Testis (tissue), 2 donors: Measurements from ENCODE around the gene TANK.

Source experiments
- POLR2A ChIP-seq: fragments of 450-650 bp; IDR thresholded peaks from one replicate; pipeline ENCODE4 v1.6.1; 2017; ENCODE audit warnings: antibody characterized with exemption, mild to moderate bottlenecking, moderate library complexity
- TF ChIP-seq, protein P1 (sequence below), 3 experiments: fragments of 450-650 bp in 2 of 3; fragments of 200-600 bp in 1 of 3; sonication (generic) in 1 of 3; IDR thresholded peaks; one replicate each; pipeline ENCODE4 v1.5.1; 2016 to 2019; ENCODE audit warnings: antibody characterized with exemption in 3 of 3, mild to moderate bottlenecking in 2 of 3, moderate library complexity in 1 of 3

DNA sequence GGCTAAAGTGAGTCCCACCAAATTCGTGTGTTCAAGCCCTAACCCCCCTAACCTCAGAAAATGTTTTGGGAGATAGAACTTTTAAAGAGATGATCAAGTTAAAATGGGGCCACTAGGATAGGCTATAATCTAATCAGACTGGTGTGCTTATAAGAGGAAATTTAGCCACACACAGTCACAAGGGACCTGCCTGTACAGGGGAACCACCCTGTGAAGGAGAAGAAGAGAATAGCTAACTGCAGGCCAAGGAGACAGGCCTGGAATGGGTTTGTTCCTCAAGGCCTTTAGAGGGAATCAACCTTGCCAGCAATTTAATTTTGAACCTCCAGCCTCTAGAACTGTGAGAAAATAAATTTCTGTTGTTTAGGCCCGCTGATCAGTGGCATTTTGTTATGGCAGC lies 36.0 kb upstream of the TANK start:
- TF ChIP-seq, protein P1, sequence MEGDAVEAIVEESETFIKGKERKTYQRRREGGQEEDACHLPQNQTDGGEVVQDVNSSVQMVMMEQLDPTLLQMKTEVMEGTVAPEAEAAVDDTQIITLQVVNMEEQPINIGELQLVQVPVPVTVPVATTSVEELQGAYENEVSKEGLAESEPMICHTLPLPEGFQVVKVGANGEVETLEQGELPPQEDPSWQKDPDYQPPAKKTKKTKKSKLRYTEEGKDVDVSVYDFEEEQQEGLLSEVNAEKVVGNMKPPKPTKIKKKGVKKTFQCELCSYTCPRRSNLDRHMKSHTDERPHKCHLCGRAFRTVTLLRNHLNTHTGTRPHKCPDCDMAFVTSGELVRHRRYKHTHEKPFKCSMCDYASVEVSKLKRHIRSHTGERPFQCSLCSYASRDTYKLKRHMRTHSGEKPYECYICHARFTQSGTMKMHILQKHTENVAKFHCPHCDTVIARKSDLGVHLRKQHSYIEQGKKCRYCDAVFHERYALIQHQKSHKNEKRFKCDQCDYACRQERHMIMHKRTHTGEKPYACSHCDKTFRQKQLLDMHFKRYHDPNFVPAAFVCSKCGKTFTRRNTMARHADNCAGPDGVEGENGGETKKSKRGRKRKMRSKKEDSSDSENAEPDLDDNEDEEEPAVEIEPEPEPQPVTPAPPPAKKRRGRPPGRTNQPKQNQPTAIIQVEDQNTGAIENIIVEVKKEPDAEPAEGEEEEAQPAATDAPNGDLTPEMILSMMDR (IDR thresholded peaks at IDR 0.05), result no peak
- no peak for TF ChIP-seq POLR2A
